ENCODE measurements around the gene GINS2.
A peak's percentile ranks its signal among the peaks of the same experiment; 100 is the strongest.

GINS2 gene

DNA sequence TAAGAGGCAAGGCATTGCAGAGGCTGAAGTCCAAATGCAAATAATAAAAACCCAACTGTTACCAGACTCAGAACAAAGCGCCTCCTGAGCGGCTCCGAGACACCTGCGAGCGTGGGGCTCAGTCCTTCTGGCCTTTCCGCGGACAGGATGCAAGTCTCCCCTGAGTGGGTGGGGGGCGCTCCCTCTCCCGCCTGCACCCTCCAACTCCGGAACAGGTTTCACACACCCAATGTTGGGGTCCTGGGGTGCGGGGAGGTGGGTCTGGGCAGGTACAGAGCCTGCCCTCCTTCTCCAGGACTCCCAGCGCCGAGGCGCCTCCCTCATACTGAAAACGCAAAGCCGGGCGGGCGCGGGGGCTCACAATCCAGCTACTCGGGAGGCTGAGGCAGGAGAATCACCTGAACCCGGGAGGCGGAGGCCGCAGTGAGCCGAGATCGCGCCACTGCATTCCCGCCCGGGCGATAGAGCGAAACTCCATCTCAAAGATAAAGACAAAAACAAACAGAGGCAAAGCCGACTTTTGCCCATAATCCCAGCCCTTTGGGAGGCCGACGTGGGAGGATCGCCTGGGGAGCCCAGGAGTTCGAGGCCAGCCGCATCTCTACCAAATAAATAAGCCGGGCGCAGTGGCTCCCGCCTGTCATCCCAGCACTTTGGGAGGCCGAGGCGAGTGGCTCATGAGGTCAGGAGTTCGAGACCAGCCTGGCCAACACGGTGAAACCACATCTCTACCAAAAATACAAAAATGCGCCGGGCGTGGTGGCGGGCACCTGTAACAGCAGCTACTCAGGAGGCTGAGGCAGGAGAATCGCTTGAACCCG is 893 bp downstream of the GINS2 start:
- no peak for DNase-seq

DNA sequence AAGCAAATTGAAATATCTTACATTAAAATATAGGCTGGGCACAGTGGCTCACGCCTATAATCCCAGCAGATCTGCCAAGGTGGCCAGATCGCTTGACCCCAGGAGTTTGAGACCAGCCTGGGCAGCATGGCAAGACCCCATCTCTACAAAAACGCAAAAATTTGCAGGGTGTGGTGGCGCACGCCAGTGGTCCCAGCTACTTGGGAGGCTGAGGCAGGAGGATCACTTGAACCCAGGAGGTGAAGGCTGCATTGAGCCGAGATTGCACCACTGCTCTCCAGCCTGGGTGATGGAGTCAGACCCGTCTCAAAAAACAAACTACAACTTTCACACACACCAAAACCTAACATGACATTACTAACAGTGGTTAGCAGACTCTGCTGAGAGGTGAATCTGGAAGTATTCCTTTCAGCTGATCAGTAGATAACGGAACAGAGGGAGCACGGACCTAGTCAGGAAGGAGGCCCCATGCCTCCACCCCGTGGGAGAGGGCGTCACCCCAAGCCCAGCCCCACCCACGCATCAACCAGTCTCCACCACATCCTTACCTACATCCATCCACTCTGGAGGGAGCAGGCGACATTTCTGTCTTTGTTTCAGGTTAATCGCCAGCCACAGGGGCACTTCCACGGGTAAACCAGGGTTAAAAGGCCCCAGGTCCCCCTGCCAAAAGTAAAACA is 1.7 kb downstream of the GINS2 start:
- DNase-seq = no peak

DNA sequence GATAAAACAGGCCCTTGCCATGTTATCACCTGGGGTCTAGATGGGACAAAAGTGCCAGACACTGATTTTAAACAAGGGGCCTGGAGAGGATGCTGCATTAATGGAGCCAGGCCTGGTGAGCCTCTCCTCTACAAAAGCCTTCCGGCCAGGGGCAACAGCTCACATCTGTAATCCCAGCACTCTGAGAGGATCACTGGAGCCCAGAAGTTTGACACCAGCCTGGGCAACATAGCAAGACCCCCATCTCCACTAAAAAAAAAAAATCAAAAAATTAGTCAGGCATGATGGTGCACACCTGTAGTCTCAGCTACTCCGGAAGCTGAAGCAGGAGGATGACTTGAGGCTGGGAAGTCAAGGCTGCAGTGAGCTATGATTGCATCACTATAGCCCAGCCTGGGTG is 3.5 kb downstream of the GINS2 start:
- no peak for DNase-seq

DNA sequence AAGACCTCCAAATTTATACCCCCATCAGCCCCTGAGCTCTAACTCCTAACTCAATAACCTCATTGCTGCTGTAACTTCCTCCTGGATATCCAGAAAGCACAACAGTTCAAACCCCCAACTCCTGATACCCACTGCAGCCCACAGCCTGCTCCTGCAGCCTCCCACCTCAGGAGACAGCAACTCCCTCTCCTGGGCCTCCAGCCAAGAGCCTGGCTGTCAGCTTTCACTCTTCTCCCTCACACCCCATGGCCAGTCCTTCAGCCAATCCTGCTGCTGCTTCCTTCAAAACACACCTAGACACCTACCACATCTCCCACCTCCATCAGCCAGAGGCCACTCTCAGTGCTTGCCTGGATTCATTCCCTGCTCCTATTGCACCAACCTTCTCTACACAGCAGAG is 5.4 kb downstream of the GINS2 start:
- no peak for DNase-seq

DNA sequence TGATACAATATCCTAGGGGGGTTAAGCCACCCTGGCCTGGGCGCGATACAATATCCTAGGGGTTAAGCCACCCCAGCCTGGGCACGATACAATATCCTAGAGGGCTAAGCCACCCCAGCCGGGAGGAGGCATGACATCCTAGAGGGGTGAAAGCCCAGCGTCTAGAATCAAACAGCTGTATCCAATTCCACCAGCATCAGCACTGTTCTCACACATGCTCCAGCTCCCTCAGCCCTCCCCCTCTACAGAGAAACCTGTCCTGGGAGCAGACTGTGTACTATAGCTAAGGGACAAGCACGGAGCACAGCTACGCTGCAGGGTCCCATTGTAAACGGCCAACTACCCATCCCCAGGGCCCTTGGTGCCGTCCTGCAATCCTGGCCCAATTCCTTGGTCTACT is 6.2 kb downstream of the GINS2 start:
- no peak for DNase-seq

DNA sequence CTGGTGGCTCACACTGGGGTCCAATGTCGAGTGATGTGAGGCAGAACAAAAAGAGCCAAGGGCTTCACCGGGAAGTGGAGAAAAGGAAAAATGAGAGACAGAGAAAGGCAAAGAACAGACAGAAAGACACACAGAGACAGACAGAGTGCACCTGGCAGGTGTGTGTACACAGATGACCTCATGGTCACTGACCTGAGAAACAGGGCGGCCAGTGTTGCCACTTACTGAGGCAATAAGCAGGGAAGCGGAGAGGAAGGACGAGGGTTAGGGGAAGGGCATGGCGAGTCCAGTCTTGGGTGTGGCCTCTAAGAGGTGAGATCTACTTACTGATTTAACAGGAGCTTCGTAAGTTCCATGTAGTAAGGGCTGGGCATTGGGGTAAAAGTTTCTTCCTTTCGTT is 7.5 kb downstream of the GINS2 start:
- DNase-seq = no peak

DNA sequence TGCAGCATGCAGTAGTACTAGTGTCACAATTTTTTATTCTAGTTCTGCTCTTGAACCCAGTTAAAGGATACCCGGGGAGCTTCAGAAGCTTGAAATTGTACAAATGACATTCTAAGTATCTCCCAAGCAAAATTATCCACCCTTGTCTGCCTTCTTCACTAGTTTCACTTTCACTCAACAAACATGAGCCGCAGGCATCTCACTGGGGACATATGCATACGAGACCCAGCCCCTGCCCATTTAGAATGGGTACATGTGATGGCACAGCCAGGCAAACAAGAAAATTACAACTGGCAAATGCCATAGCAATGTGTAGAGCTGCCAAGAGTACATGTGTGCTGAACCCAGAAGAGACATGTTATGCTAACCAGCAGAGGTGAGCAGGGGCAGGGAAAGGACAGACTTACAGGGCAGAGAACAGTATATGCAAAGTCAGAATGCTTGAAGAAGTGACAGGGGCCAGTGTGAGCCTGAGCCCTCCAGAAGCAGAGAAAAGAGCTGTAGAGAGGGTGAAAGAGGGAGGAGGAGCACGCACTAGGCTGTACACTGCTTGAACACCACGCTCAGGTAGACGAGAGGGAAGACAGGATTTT is 8.3 kb downstream of the GINS2 start:
- no peak for DNase-seq

DNA sequence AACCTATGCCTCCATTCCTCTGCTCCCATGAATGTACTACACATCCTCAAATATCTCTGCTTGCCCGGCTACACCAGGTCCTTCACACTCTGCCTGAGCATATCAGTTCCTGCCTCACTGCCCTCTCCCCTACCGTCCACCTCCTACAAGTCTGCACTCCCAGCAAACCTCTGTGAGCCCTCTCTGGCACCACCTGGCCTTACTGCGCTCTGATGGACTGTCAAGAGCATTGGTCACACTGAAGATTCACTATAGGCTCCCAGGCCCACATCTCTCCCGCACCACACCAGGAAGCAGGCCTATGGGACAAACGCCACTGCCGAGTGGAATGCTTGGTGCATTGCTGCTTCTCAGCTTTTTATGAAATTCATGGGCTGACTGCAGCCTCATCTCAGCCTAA is 8.9 kb downstream of the GINS2 start:
- no peak for DNase-seq

DNA sequence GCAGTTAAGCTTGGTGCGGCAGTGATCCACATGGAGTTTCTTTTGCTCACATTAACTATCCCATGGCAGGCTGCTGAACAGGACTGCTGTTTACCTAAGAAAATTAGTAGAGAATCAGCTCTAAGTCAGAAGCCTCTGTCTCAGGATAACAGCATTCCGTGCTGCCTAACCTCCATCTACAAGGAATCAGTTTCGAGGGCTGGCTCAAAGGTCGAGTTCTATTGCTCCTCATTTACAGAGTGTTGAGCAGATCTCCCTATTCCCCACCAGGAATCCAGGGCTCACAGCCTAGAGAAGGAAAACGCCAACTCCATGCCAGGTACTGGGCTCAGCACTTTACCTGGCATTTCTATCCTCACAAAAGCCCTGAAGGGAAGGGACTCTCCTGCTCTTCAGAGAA is 9.9 kb downstream of the GINS2 start:
- no peak for DNase-seq

DNA sequence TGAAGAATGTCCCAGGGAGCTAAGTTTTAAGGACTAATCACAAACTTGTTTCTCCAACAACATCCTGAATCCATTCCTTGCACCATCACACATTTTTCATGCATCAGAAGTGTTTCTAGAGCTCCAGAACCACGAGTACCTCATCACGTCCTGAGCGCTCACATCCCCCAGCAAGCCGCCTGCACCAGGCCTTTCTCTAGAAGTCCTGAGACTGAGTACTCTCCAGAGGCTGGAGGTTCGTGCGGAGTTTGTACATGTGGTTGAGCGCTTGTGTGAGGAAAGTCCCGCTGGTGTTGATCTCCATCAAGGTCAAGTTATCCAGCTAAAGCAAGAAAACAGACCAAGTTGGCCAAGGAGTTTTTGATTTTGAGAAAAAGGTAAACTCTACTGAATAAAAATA is 10.7 kb downstream of the GINS2 start:
- DNase-seq = no peak

DNA sequence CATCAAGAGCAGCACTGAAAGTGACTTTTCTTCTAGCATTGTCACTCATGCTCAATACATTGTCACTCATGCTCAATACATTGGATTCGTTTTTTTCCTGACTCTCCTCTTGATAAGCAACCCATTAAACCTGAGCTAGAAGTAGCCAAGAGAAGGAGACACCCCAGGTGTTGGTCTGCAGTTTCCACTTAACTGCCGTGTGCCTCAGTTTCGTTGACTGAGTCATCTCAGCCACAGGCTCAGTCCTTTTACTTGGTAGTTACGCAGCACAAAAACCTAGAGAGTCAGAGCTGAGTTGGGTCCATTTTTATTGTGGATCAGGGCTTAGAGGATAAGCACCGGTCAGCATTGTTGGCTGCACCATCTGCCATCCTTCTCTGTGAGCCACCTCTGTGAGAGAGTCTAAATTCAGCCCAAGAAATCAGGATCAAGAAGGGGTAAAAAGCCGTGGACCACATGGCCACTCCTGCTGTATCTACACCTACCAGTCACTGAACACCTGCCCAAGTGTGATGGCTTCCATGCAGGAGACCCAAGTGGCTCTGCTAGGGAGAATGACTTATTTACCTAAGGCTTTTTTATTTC is 11.3 kb downstream of the GINS2 start:
- no peak for DNase-seq

DNA sequence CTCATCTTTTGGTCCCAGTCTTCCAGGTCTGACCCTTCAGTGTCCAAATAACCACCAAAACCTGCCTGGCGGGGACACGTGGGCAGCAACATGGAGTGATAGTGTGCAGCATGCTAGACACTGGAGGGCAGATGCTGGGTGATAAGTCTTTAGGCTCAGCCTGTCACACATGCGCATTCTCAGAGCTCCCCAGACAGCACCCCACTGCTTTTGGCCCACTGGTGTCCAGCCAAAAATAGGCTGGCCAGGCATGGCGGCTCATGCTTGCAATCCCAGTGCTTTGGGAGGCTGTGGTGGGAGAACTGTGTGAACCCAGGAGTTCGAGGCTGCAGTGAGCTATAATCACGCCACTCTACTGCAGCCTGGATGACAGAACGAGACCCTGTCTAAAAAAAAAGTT is 12.3 kb downstream of the GINS2 start:
- no peak for DNase-seq

DNA sequence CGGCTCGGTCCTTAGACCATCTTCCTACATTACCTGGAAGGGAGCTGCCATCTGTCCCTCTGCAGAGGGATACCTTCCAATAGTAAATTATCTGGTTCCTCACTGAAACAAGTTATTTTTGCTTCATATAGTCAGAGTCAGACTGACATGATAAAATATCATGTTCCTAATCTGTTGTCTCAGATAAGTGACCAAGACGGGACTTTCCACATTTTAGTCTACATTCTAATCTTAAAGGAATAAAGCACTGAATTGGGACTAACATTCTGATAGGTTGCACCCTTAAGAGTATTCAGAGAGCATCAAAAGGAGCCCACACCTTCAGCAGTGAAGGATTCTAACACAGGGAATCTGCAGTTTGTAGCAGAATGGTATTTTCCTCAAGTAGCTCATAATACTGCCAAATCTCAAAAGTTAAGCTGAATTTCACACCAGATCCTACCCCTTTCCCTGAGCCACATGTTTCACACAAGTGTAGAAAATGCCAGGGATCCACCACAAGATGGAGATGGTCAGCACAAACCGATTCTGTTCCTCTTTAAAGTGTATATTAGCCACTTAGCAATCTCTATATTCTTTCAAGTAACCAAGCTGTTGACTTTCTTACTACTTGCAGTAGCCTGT is 13.4 kb downstream of the GINS2 start:
- DNase-seq = peak in 1 of 2 experiments; percentile 38

DNA sequence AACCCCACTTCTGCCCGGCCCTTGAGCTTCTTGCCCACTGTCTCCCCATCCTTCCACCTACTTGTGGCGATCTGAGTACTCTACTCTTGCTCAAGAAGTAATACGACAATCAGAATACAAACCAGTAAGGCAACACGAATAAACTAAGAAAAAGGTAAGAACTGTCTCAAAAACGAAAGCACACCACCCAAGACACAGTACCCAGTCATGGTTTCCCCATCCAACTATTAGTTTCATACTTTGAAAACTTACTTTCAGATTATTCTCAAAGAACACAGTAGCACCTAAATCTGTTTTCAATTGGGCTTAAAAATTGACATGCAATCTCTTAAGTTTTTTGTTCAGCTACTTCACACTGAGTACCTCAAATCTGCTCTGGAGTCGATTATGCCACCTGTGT is 13.9 kb downstream of the GINS2 start:
- no peak for DNase-seq

DNA sequence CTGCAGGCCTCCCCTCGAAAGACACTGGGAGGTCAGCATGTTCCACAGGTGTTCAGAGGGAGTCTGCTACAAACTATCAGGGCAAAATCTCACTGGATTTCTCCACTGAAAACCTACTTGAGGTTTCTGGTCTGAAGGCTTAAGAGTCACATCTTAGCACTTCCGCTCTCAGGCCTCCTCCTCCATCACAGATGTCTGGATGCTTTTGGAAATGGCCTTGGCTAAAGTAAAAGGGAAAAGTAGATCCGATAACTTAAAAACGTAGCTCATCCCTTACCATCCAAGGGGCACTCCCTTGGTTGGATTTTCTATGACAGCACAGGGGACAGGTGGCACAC is 14.4 kb downstream of the GINS2 start:
- no peak for DNase-seq

DNA sequence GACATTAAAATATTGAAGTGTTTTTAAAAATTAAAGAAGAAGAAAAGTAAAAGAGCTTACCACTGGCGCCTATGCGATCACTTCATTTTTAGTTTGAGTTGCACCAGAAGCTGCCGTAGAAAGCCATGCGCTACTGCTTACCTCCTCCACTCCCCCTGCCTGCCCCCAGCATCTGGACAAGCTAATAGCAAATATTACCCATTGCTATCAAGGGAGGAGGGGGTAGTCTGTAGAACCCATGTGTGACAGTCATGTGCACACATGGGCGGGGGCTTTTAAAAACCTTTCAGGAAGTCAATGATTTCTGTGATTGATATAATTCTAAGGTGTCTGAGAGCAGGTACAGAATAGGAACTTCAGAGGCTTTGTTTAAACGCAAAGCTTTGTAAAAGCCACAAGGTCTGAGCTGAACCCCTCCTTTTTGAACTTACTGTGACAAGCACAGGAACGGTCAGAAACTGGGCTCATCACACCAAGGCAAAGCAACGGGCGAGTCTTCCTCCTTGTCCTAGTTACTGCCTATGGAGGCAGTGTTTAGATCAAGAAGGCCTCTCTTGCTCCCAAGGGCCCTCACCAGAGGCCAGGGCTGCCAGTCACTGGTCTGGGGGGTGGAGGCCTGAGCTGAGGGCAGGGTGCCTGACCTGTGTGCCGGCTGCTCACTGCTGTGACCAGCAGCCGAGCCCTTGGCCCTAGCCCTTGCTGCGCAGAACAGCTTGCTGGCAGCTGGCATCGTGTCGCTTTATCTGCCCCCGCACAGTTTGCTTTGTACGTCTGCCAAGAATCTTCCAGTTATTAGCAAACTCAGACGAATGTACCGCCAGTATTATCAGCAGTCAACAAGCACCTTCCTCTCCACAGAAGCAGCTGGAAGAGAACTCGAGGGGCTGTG is 15.0 kb downstream of the GINS2 start:
- no peak for DNase-seq

DNA sequence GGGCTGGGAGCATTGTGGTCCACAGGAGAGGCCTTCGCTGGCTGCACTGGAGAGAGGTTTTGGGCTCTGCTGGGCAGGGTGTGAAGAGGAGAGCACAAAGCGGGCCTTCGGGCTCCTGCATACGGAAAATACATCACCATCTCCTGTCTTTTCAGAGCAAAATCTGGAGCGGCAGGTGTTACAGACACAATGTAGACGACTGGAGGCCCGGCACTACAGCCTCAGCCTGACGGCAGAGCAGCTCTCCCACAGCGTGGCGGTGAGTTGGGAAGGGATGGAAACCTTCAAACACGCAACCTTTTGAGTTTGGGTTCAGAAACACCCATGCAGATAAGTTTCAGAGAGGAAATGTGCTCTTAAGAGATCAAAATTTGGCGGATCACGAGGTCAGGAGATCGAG is 17.9 kb downstream of the GINS2 start:
- DNase-seq = no peak

DNA sequence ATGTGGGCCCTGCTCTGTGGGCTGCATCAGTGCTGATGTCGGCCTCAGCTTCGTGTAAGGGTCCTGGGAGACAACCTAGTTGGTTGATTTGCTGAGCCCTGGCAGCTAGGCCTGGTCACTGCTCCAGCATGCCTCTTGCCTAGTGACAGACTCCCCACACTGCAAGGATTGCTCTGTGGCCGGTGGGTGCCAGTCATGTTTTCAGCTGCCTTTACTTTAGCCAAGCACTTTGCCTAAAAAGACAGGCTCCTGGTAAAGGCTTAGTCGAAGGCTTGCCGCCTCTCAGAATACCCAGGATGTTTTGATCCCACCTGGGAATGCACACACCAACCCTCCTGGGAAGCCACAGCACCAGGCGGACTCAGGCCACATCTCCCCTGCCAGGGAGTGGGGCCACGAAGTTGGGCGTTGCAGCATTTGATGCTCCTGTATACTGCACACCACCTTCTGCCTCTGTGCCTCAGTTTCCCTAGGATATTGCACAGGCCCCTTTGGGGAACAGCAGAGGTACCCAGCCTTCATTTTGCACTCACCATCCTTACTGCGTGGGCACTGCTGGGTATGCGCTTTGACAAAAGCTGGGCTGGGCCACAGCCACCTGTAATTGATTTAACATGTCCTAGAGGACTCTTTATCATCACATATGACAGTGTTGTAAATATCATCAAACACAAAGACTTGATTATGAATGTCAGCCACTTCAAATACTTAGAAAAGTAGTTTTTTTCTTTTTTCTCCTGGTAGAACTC is 19.9 kb downstream of the GINS2 start:
- DNase-seq = no peak

DNA sequence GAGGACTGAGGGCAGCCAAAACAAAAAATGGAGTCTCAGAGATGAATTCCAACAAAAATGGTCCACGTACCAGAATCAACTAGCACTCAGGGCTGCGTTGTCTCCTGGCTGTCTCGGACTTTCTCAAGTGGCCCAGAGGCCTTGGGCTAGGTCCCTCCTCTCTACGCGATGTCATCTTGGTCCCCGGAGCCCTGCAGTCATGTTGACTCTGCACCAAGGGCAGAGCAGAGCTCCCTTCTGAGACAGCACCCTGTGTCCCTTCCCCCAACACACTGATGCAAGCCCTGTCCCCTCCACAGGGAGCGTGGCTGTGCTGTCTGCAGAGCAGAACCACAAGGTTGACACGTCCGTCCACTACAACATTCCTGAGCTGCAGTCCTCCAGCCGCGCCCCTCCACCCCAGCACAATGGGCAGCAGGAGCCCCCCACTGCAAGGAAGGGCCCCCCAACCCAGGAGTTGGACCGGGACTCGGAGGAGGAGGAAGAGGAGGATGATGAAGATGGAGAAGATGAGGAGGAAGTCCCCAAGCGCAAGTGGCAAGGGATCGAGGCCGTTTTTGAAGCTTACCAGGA is 20.8 kb downstream of the GINS2 start:
- DNase-seq = no peak

DNA sequence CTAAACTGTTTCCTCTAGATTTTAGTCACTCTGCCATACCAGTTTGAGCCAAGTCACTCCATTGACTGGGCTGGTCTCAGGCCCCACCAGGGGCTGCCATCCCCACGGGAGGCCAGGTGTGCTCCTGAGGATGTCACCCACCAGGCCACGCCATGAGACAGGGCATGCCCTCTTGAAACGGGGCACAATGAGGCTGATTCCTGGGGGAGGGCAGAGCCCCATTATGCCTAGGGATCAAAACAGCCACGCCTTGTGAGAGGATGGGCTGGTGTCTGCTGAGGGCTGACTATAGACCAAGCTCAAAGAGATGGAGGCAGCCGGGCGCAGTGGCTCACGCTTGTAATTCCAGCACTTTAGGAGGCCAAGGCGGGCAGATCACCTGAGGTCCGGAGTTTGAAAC is 21.5 kb downstream of the GINS2 start:
- DNase-seq = no peak

DNA sequence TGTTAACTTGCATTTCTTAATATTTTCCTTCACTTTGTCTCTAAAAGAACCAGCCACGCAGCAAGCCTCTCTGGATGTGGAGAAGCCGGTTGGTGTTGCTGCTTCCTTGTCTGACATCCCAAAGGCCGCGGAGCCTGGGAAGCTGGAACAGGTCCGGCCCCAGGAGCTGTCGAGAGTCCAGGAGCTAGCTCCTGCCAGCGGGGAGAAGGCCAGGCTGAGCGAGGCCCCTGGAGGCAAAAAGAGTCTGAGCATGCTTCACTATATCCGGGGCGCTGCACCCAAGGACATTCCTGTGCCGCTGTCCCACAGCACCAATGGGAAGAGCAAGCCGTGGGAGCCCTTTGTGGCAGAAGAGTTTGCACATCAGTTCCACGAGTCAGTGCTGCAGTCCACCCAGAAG is 22.8 kb downstream of the GINS2 start:
- no peak for DNase-seq

DNA sequence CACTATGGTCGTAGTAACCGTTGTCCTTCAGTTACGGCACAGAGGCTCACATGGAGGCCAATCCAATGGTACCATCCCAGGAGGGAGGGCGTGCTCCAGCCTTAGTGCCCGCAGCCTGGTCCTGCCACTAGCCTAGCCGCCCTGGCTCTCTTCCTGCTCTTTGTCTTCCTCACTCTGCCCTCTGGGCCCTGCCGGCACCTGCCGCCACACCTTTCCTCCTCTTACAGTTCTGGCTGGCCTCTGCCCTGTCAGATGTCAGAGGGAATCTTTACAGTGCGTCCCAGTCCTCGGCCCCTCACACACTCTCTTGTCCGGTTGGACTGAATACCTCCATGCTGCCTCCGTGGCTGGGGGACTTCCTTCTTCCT is 23.4 kb downstream of the GINS2 start:
- no peak for DNase-seq

Data from SW 1271 (cell line).